Central memory CD8-positive, alpha-beta T cell (primary cell): ENCODE results near the gene URM1.

Experiments
- ATAC-seq: fragments of 150-1000 bp; cut with Tn5 transposase; replicated peaks from 2 replicates; pipeline ENCODE4 v1.10.0; 2022; ENCODE audit warnings: mild to moderate bottlenecking, moderate FRiP score, moderate number of reproducible peaks; ENCODE audit not compliant: poor library complexity, severe bottlenecking; ENCODE audit errors: extremely low read depth
- DNase-seq, 2 donors: peaks; one replicate each; pipeline ENCODE4 v3.0.0; 2021; ENCODE audit warnings: low spot score in 2 of 2
- H3K27ac Mint-ChIP-seq: one replicate; pipeline ENCODE4 v1.8.0; 2022; ENCODE audit warnings: low read depth, mild to moderate bottlenecking, moderate library complexity, mixed read lengths
- H3K27me3 Mint-ChIP-seq: one replicate; pipeline ENCODE4 v1.8.0; 2022; ENCODE audit warnings: mixed read lengths
- H3K36me3 Mint-ChIP-seq: one replicate; pipeline ENCODE4 v1.8.0; 2022; ENCODE audit warnings: mild to moderate bottlenecking, moderate library complexity, mixed read lengths; ENCODE audit not compliant: insufficient read depth
- H3K4me1 Mint-ChIP-seq: one replicate; pipeline ENCODE4 v1.8.0; 2022; ENCODE audit warnings: mixed read lengths
- H3K4me3 Mint-ChIP-seq: one replicate; pipeline ENCODE4 v1.8.0; 2022; ENCODE audit warnings: mild to moderate bottlenecking, moderate library complexity, mixed read lengths
- H3K9me3 Mint-ChIP-seq: one replicate; pipeline ENCODE4 v1.8.0; 2022; ENCODE audit warnings: mixed read lengths

Gene URM1

GRCh38 chr9:128393145-128393775, 22.1 kb downstream of the URM1 start:
- H3K4me1 Mint-ChIP-seq: no peaks in the 10 kb centered on the region
- H3K4me3 Mint-ChIP-seq: no peak overlapping the region
- ATAC-seq (no peak), DNase-seq (no peak)
- H3K27ac Mint-ChIP-seq: no peak overlapping the region
- no peaks in the 10 kb centered on the region for H3K9me3 Mint-ChIP-seq
- H3K36me3 Mint-ChIP-seq: peaks cover 13% of the 10 kb centered on the region
- no peaks in the 10 kb centered on the region for H3K27me3 Mint-ChIP-seq

- ATAC-seq: no peak
- H3K4me3 Mint-ChIP-seq: no peak overlapping the region
- no peak overlapping the region for H3K27ac Mint-ChIP-seq
- peaks cover 11% of the 10 kb centered on the region for H3K36me3 Mint-ChIP-seq
- DNase-seq: no peak
- no peaks in the 10 kb centered on the region for H3K9me3 Mint-ChIP-seq
- H3K27me3 Mint-ChIP-seq: no peaks in the 10 kb centered on the region
- no peaks in the 10 kb centered on the region for H3K4me1 Mint-ChIP-seq
Observed at GRCh38 chr9:128393970-128394369, 22.8 kb downstream of the URM1 start.

- Mint-ChIP-seq H3K27me3 (no peaks in the 10 kb centered on the region), H3K27ac (no peak overlapping the region), H3K9me3 (no peaks in the 10 kb centered on the region), H3K4me1 (no peaks in the 10 kb centered on the region), H3K4me3 (no peak overlapping the region), H3K36me3 (peaks cover 10% of the 10 kb centered on the region)
- ATAC-seq: no peak
- DNase-seq: no peak
Observed at GRCh38 chr9:128394379-128395168, 23.4 kb downstream of the URM1 start.

- peaks cover 5% of the 10 kb centered on the region for H3K36me3 Mint-ChIP-seq
- no peak for ATAC-seq
- no peak for DNase-seq
- H3K4me3 Mint-ChIP-seq: no peak overlapping the region
- no peaks in the 10 kb centered on the region for H3K4me1 Mint-ChIP-seq
- no peaks in the 10 kb centered on the region for H3K27me3 Mint-ChIP-seq
- no peaks in the 10 kb centered on the region for H3K9me3 Mint-ChIP-seq
- H3K27ac Mint-ChIP-seq: no peak overlapping the region
Observed at GRCh38 chr9:128396970-128397613, 25.9 kb downstream of the URM1 start.

- Mint-ChIP-seq H3K27ac (no peak overlapping the region), H3K9me3 (no peaks in the 10 kb centered on the region), H3K4me3 (no peak overlapping the region), H3K4me1 (no peaks in the 10 kb centered on the region), H3K36me3 (peaks cover 5% of the 10 kb centered on the region), H3K27me3 (peaks cover 4% of the 10 kb centered on the region)
- no peak for DNase-seq
- ATAC-seq: no peak
Observed at GRCh38 chr9:128397831-128398230, 26.7 kb downstream of the URM1 start.

- H3K27me3 Mint-ChIP-seq: peaks cover 10% of the 10 kb centered on the region
- no peak overlapping the region for H3K27ac Mint-ChIP-seq
- no peaks in the 10 kb centered on the region for H3K4me1 Mint-ChIP-seq
- H3K36me3 Mint-ChIP-seq: peaks cover 2% of the 10 kb centered on the region
- ATAC-seq (no peak), DNase-seq (no peak)
- no peaks in the 10 kb centered on the region for H3K9me3 Mint-ChIP-seq
- H3K4me3 Mint-ChIP-seq: no peak overlapping the region
Observed at GRCh38 chr9:128399861-128400260, 28.7 kb downstream of the URM1 start.

GRCh38 chr9:128404560-128404959, 33.4 kb downstream of the URM1 start:
- ATAC-seq: no peak
- no peaks in the 10 kb centered on the region for H3K9me3 Mint-ChIP-seq

GRCh38 chr9:128405077-128405779, 34.1 kb downstream of the URM1 start:
- no peak overlapping the region for H3K27ac Mint-ChIP-seq
- no peaks in the 10 kb centered on the region for H3K4me1 Mint-ChIP-seq
- no peak overlapping the region for H3K4me3 Mint-ChIP-seq
- ATAC-seq (no peak), DNase-seq (no peak)
- peaks cover 43% of the 10 kb centered on the region for H3K27me3 Mint-ChIP-seq
- H3K36me3 Mint-ChIP-seq: no peaks in the 10 kb centered on the region
- H3K9me3 Mint-ChIP-seq: no peaks in the 10 kb centered on the region

More at GRCh38 chr9:128404560-128404959, 33.4 kb downstream of the URM1 start:
- Mint-ChIP-seq H3K4me3 (no peak overlapping the region), H3K4me1 (no peaks in the 10 kb centered on the region), H3K27ac (no peak overlapping the region), H3K27me3 (peaks cover 43% of the 10 kb centered on the region), H3K36me3 (no peaks in the 10 kb centered on the region)
- DNase-seq: no peak

GRCh38 chr9:128405780-128406171, 34.6 kb downstream of the URM1 start:
- Mint-ChIP-seq H3K4me1 (no peaks in the 10 kb centered on the region), H3K4me3 (no peak overlapping the region), H3K27ac (no peak overlapping the region), H3K36me3 (no peaks in the 10 kb centered on the region), H3K27me3 (peaks cover 45% of the 10 kb centered on the region), H3K9me3 (no peaks in the 10 kb centered on the region)
- DNase-seq: no peak
- no peak for ATAC-seq

- Mint-ChIP-seq H3K36me3 (no peaks in the 10 kb centered on the region), H3K4me1 (no peaks in the 10 kb centered on the region), H3K27ac (no peak overlapping the region), H3K4me3 (no peak overlapping the region), H3K27me3 (peaks cover 56% of the 10 kb centered on the region), H3K9me3 (no peaks in the 10 kb centered on the region)
- no peak for DNase-seq
- no peak for ATAC-seq
Observed at GRCh38 chr9:128406848-128407391, 35.7 kb downstream of the URM1 start.

- DNase-seq (no peak), ATAC-seq (no peak)
- H3K9me3 Mint-ChIP-seq: no peaks in the 10 kb centered on the region
- no peaks in the 10 kb centered on the region for H3K36me3 Mint-ChIP-seq
- H3K4me1 Mint-ChIP-seq: no peaks in the 10 kb centered on the region
- peaks cover 53% of the 10 kb centered on the region for H3K27me3 Mint-ChIP-seq
- H3K27ac Mint-ChIP-seq: no peak overlapping the region
- no peak overlapping the region for H3K4me3 Mint-ChIP-seq
Observed at GRCh38 chr9:128408963-128409431, 37.8 kb downstream of the URM1 start.

GRCh38 chr9:128409450-128409849, 38.3 kb downstream of the URM1 start:
- peaks cover 58% of the 10 kb centered on the region for H3K27me3 Mint-ChIP-seq
- no peak overlapping the region for H3K27ac Mint-ChIP-seq
- DNase-seq (no peak), ATAC-seq (no peak)
- no peak overlapping the region for H3K4me3 Mint-ChIP-seq
- no peaks in the 10 kb centered on the region for H3K36me3 Mint-ChIP-seq
- no peaks in the 10 kb centered on the region for H3K4me1 Mint-ChIP-seq
- H3K9me3 Mint-ChIP-seq: no peaks in the 10 kb centered on the region
